GM12864 (cell line): ENCODE results near the gene SHPK.

Source experiments
- DNase-seq: peaks from one replicate; pipeline ENCODE4 v3.0.0-alpha.2; 2011; ENCODE audit warnings: low read depth
- H3K4me3 ChIP-seq: 2 replicates; pipeline ENCODE4 v1.5.1; 2011; ENCODE audit warnings: mild to moderate bottlenecking, low read depth, low read length, control low read depth
- CTCF ChIP-seq: IDR thresholded peaks from 2 replicates; pipeline ENCODE4 v1.5.1; 2011; ENCODE audit warnings: low read depth, mild to moderate bottlenecking, moderate library complexity, low read length, control low read depth, inconsistent platforms; ENCODE audit errors: missing control alignments

SHPK gene

GRCh38 chr17:3679531-3680126 is 43.6 kb upstream of the SHPK start:
- TF ChIP-seq CTCF = no peak
- DNase-seq = no peak
- no peak overlapping the region for H3K4me3 ChIP-seq

GRCh38 chr17:3678821-3679530 is 42.9 kb upstream of the SHPK start:
- no peak overlapping the region for H3K4me3 ChIP-seq
- no peak for DNase-seq
- no peak for TF ChIP-seq CTCF

GRCh38 chr17:3678095-3678820 is 42.2 kb upstream of the SHPK start:
- DNase-seq = no peak
- no peak overlapping the region for H3K4me3 ChIP-seq
- TF ChIP-seq CTCF = no peak

GRCh38 chr17:3675886-3676285 is 39.8 kb upstream of the SHPK start:
- no peak overlapping the region for H3K4me3 ChIP-seq
- DNase-seq = no peak
- no peak for TF ChIP-seq CTCF

- TF ChIP-seq CTCF = no peak
- no peak for DNase-seq
- H3K4me3 ChIP-seq = no peak overlapping the region
Observed at GRCh38 chr17:3672571-3672970, 36.5 kb upstream of the SHPK start.

DNA sequence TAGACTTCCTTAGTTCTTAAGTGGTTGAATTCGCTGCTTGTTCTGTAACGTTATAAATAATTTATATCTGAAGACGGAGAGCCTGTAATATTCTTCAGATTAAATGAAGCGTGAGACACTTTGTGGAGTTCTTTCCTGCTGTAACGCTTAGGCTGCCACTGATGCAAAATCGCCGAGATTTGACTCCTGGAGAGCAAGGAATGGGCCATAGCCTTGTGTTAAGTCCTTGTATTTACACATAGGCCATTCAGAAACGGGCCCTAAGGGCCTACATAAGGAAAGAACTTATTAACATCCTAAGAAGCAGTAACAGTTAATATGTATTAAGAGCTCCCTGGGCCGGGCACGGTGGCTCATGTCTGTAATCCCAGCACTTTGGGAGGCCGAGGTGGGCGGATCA is 33.5 kb upstream of the SHPK start:
- no peak for TF ChIP-seq CTCF
- no peak for DNase-seq
- peak overlapping the region; percentile 89 for H3K4me3 ChIP-seq
